HG03108 (cell line): ENCODE measurements around the gene ABCD3.
"Not testable (repeated sequence)": the region's sequence is repeated elsewhere in the genome, so short reads cannot be mapped to it uniquely, and the experiment has no call there.

Experiments used
- ATAC-seq: cut with Tn5 transposase; IDR thresholded peaks from one replicate; pipeline ENCODE4 v1.9.1; 2021; ENCODE audit warnings: moderate library complexity; ENCODE audit not compliant: unreplicated experiment

Gene ABCD3

DNA sequence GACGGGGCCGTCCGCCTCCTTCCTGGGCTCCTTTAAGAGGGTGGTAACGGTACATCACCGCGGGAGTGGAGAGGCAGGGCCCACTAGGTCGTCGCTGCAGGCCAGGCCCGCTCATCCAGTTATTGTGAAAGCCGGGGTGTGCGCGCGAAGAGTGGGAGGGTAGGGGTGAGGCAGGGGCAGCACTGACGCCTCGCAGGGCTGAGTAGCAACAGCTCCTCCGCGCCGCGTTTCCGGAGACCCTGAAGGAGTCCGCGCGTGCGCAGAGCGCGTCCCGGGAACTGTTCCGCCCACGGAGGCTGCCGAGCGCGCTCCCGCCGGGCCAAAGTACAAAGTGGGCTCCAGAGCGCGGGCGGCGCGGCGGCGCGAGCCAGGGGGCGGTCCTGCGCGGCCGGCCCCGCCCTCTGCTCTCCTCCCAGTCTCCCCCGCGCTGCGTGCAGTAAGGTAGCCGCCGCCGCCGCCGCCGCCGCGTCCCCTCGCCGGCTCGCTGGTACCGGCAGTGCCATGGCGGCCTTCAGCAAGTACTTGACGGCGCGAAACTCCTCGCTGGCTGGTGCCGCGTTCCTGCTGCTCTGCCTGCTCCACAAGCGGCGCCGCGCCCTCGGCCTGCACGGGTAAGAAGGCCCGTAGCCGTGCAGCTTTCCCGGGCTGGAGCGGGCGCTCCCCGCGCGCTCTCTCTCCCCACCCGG, at the start of gene ABCD3:
Gene ABCD3 (plus strand): TSS at position 412 of the 686 bp plus-strand sequence. CDS start 90 bp downstream, at position 502.
- ATAC-seq = peak; percentile 96

- ATAC-seq = not testable (repeated sequence)
Measured at GRCh38 chr1:94372771-94373170, 45.4 kb upstream of the ABCD3 start.

GRCh38 chr1:94373311-94373710, 44.9 kb upstream of the ABCD3 start:
- ATAC-seq = not testable (repeated sequence)

DNA sequence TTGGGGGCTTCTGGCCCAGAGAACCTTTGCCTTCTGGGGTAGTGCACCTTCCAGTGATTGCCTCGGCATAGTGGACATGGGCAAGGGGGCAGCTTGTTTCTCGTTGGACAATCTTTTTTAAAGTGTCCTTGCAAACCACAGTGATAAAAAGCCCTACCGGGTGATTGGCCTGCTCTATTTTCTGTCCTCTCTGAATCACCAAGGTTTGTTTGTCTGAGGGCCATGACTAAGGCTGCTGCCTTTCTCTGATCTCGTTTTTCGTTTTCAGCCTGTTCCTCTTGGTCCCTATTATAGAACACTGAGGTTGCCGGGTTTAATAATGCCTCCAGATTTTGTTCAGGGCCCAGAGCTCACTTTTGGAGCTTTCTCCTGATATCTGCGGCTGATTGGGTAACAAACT, 42.5 kb upstream of the ABCD3 start:
- not testable (repeated sequence) for ATAC-seq

DNA sequence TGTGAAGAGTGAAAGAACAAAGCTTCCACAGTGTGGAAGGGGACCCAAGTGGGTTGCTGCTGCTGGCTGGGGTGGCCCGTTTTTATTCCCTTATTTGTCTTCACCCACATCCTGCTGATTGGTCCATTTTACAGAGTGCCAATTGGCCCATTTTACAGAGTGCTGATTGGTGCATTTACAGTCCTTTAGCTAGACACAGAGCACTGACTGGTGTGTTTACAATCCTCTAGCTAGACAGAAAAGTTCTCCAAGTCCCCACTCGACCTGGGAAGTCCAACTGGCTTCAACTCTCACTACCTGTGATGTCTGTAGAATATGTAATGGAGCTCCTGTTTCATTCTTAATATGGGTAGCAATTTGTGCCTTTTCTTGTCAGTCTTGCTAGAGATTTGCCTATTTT, 39.7 kb upstream of the ABCD3 start:
- ATAC-seq = not testable (repeated sequence)

DNA sequence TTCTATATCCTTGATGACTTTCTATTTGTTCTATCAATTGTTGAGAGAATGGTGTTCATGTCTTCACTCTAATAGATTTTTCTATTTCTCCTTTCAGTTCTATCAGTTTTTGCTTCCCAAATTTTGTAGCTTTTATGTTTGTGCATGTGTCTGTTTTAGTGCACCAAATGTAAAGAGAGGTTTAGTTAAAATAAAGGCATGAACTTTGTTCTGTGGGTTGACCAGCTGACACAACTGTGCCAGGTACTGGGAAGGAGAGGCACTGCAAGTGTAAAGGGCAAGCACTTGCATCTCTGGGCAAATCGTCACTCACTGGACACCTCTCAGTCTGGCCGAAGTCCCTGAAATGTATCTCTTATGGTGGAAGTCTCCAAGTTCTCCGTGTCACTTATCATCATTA, 38.6 kb upstream of the ABCD3 start:
- no peak for ATAC-seq

- ATAC-seq = no peak
Measured at GRCh38 chr1:94382201-94382600, 36.0 kb upstream of the ABCD3 start.

GRCh38 chr1:94383966-94384408, 34.2 kb upstream of the ABCD3 start:
- ATAC-seq = peak; percentile 52

- no peak for ATAC-seq
Measured at GRCh38 chr1:94384485-94385265, 33.5 kb upstream of the ABCD3 start.

DNA sequence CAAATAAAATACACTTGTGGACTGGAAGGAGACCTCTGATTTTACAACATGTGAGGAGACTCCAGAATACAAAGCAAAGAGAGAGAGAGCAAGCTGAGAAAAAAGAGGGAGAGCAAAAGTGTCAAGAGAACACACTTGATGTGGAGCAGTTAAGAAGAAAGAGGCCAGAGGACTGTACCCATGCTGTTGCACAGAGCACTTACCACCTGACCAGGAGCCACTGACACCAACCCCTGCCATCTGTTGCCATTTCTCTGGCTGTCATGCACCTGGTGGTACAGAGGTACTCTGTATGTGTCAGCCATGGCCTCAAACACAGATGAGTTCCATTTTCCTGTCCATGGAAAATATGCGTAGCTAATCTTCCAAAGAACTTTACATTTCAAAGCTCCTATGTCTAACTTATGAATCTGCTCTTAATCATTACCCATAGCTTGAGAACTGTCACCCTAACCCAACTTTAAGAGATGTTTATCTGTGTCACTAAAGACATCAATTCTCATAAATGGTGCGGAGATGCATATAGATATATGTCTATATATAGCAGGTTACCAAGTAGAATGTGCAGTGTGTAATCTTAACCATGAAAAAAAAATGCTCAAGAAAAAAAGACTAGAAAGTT, 32.8 kb upstream of the ABCD3 start:
- ATAC-seq = no peak

DNA sequence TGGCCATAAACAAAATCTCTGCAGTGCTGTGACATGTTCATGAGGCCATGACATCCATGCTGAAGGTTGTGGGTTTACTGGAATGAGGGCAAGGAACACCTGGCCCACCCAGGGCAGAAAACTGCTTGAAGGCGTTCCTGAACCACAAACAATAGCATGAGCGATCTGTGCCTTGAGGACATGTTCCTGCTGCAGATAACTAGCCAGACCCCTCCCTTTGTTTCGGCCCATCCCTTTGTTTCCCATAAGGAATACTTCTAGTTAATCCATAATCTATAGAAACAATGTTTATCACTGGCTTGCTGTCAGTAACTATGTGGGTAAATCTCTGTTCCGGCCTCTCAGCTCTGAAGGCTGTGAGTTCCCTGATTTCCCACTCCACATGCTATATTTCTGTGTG, 28.9 kb upstream of the ABCD3 start:
- no peak for ATAC-seq

DNA sequence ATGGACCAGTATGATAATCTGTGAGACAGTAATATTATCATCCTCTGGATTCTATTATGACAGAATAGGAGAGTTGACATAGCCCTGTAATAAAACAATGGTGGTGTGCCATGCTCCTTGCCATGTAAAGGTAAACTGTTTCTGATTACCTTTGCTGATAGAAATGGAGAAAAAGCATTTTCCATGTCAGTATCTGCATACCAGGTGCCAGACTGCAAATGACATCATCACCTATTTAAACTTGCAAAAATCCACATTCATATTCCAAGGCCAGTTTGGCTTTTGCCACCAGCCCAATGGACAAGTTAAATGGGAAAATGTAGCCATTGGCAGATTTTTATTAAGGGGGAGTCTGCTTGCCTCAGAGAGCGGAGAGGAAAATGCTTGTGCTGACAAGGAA, 23.9 kb upstream of the ABCD3 start:
- ATAC-seq = no peak

- ATAC-seq = no peak
Measured at GRCh38 chr1:94395231-94395630, 23.0 kb upstream of the ABCD3 start.

GRCh38 chr1:94395748-94396309, 22.4 kb upstream of the ABCD3 start:
- ATAC-seq = no peak

DNA sequence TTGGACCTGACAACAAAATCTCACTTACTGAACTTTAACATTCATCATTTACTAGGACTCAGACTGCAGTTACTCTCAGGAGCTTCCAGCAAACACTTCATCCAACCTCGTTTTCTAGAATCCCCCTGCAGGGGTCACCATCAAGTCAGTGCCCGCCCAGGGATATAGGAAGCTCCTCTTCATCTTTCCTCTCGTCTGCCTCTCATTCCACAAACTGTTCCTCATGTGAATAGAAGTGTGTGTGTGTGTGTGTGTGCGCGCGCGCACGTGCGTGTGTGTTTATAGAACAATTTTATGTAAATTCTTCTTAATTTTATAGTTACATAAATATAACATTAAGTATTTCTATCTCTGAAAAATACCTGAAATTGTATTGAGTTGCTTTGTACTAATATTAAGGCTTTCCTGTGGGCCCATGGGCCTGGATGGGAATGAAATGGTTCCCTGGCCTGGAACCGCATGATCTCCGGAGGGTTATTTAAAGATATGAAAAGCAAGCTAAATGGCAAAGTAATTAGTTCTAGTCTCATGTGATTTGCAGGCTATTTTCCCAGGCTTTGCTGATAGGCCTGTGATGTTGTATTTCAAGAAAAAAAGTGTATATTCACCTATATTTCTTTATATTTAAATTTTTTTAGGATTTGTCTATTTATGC, 21.7 kb upstream of the ABCD3 start:
- ATAC-seq = no peak

DNA sequence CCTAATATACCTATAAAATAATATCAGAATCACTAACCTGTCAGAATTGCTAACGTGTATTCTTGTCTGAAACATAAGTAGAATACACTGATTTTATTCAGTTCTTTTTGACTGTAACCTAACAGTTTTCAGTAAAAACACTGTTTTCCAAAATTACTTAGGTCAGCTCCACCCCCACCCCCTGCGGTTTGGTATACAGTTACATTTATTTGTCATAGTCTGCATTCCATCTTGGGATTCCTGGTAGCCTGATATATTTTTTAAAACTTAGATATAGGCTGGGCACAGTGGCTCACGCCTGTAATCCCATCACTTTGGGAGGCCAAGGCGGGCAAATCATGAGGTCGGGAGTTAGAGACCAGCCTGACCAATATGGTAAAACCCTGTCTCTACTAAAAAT, 19.8 kb upstream of the ABCD3 start:
- no peak for ATAC-seq

- no peak for ATAC-seq
Measured at GRCh38 chr1:94399453-94399852, 18.7 kb upstream of the ABCD3 start.

DNA sequence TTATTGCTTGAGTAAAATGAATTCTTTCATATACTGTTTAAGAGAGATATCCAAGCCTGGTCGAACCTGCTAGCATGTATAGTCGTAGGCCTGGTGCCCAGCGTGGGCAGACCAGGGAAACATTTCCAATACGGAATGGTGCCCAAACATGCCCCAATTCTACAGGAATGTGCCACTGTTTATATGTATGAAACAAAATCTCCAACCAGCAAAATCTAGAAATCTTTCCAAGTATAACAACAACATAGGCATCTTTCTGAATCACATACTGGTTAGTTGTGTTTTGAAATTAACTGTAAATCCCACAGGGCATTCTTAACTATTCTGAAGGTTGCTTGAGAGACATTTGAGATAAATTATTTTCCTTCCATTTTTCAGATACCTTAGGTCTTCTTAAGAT, 17.0 kb upstream of the ABCD3 start:
- ATAC-seq = no peak

DNA sequence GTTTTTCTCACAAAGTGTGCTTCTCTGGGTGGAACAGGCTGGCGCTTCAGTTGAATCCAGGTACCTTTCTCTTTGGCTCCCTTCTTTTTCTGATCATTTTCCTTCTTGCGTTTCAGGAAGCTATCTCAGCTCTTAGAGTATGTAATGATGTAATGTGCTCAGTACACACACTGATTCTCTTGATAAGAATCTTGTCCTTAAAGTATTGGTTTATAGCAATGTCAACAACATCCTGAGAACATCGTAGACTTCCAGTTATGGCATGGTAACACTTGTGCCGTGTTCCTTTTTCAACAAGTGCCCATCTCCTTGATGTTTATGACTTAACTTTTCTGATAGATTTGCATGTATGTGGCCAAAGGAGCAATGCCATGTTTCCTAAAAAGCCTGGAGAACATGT, 11.7 kb upstream of the ABCD3 start:
- no peak for ATAC-seq

- no peak for ATAC-seq
Measured at GRCh38 chr1:94408104-94408830, 9.9 kb upstream of the ABCD3 start.
